HG03196 (cell line): ENCODE measurements around the gene FADS1.

Experiments used
- ATAC-seq: cut with Tn5 transposase; IDR thresholded peaks from one replicate; pipeline ENCODE4 v1.9.1; 2021; ENCODE audit not compliant: unreplicated experiment

Gene FADS1

DNA sequence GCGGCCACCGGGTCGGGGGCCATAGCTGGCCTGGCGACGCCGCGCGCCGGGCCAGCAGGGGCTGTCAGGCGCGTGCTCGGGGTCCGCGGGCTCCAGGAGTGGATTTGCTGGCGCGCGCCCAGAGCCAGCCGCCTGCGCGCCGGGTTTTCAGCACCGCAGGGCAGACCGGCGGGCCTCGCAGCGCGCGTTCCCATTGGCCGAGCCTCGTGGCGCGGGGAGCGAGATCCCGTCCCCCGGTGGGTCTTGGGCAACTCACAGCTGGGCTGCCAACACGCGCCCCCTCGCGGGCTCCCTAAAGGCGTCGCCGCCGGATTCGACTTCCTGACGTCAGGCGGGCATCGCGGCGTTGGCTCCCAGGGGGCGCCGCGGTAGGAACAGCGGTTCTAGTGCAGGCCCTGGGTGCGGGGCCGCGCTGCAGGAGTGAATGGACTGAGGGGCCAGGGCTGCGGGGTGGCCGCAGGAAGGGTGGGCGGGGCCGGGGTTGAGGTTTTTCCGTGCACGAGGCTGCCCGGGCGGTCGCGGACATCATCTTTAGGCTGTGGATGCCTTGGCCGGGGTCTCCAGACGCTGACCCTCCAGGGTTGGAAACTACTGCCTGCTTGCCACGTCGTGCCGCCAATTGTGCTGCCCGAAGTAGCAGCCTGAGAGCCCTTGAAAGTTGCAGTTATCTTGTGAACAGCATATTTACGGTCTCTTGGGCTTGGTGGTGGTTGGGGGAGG lies at the start of gene FADS1:
TSS of gene FADS1 (minus strand) at position 268 of the 720 bp plus-strand sequence. CDS start at position 194, 74 bp downstream.
- ATAC-seq = peak; percentile 48

DNA sequence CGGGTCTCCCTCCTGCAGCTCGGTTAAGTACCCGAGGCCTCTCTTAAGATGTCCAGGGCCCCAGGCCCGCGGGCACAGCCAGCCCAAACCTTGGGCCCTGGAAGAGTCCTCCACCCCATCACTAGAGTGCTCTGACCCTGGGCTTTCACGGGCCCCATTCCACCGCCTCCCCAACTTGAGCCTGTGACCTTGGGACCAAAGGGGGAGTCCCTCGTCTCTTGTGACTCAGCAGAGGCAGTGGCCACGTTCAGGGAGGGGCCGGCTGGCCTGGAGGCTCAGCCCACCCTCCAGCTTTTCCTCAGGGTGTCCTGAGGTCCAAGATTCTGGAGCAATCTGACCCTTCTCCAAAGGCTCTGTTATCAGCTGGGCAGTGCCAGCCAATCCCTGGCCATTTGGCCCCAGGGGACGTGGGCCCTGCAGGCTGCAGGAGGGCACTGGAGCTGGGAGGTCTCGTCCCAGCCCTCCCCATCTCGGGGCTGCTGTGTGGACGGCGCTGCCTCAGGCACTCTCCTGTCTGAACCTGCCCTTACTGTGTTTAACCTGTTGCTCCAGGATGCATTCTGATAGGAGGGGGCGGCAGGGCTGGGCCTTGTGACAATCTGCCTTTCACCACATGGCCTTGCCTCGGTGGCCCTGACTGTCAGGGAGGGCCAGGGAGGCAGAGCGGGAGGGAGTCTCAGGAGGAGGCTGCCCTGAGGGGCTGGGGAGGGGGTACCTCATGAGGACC lies 49.6 kb upstream of the FADS1 start:
- no peak for ATAC-seq

- ATAC-seq = no peak
Observed at GRCh38 chr11:61864814-61865775, 48.3 kb upstream of the FADS1 start.

- ATAC-seq = no peak
Observed at GRCh38 chr11:61863548-61864081, 46.8 kb upstream of the FADS1 start.

DNA sequence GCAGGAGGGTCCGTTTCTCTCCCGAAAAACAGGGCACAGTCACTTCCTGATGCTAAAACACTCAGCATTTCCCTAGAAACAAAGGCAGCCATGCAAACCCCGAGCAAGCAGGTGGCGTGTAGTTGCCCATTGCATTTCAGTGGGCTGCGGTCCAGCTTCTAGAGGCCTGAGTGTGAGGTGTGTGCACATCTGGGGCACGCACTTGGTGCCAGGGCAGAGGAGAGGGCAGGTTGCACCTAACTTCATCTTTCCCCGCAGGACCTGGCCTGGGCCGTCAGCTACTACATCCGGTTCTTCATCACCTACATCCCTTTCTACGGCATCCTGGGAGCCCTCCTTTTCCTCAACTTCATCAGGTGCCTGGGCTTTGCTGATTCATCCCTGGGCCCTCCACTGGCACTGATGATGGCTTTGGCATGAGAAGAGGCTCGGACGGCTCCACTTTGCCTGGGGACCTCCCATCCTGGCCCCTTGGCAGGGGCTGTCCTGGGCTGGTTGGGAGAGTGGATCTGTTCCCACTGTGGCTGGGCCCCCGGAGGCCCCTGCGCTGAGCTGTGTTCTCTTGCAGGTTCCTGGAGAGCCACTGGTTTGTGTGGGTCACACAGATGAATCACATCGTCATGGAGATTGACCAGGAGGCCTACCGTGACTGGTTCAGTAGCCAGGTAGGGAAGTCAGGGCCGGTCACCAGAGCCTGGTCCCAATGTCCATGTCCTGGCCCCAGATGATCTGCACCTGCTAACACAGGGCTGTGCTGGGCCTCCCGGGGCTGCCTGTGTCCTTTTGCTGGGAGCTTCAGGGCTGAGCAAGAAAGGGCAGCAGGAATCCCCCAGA lies 46.1 kb upstream of the FADS1 start:
- no peak for ATAC-seq

- no peak for ATAC-seq
Observed at GRCh38 chr11:61861634-61862033, 44.8 kb upstream of the FADS1 start.

DNA sequence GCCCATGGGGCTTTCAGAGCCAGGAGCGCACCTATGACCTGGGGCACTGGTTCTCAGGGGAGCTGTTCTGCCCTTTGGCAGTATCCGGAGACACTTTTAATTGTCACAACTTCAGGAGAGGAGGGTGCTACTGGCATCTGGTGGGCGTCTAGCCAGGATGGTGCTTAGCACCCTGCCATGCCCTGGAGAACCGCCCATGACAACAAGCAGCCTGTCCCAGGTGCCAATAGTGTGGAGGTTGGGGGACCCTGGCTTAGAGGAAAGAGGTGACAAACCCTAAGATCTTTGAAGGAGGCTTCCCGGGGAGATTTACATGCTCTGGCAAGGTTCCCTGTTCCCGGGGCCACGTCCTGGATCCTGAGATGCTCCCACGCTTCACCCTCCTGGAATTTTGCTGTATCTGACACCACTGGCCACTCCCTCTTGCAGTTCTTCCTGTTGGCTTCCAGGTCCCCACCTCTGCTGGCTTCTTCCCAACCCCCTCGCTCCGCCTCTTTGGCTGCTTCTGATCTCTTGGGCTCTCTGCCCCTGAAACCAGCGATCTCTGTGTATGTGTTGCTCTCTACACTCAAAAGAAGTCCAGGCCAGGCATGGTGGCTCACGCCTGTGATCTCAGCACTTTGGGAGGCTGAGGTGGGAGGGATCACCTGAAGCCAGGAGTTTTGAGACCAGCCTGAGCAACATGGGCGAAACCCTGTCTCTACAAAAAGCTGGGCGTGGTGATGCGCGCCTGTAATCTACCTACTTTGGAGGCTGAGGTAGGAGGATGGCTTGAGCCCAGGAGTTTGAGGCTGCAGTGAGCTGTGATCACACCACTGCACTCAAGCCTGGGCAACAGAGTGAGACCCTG lies 43.5 kb upstream of the FADS1 start:
- no peak for ATAC-seq

GRCh38 chr11:61855939-61856680 lies 39.3 kb upstream of the FADS1 start:
- no peak for ATAC-seq

DNA sequence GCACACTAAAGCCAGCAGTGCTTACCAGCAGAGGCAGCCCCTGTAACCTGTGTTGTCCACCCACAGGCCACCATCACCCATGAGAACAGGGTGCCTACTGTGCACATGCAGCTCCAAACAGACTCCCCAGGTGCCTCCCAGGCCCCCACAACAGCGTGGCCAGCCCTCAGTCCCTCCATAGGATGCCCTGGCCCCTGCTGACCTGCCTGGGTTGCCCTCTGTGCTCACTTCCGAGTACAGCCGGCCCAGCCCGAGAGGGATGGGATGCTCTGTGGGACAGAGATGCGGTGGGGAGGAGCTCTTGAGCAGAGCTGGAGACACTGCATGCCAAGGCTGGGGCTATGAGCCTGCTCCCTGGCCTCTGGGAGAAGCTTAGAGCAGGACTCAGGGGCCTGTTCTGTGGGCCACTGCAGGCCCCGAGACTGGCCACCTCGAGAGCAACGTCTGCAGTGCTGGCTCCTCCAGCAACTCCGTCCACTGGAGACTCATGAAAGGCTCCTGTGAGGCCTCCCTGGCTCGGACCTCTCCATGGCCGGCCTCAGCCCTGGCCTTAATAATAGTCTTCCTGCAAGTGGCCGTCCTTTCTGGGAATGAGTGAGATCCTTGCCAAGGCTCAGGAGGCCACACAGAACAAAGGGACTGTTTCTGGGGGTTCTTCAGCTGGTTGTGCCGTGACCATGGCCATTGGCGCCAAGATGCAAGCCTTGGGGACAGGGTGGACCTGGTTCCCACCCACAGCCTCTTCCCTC lies 38.3 kb upstream of the FADS1 start:
- no peak for ATAC-seq

DNA sequence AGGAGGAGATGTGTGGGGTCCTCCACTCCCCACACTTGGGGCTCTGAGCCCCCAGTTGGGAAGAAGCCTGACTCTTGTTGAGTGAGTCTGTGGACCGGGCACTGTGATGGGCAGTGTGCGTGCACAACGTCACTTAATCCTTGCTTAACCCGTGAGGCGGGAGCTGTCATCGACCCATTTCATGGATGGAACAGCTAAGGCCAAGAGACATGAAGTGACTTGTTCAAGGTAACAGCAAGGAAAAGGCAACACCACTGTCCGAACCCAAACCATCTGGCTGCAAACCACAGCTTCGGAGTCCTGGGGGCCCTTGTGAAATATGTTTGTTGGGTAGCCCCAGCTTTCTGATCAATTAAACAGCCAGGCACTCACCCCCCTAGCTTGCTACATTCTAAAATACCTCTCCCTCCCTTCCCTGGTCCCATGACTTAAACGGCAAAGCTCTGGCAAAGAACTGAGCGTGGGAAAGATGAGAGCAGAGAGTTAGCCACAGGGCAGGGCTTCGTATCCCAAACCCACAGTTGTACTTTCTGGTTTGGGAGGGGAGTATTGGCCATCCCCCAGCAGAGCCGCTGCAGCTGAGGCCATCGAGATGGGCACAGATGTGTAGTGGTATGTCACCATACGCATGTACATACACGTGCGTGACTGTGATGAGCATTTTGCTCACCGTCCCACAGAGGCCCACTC lies 37.5 kb upstream of the FADS1 start:
- no peak for ATAC-seq

- no peak for ATAC-seq
Observed at GRCh38 chr11:61853698-61854169, 36.9 kb upstream of the FADS1 start.

DNA sequence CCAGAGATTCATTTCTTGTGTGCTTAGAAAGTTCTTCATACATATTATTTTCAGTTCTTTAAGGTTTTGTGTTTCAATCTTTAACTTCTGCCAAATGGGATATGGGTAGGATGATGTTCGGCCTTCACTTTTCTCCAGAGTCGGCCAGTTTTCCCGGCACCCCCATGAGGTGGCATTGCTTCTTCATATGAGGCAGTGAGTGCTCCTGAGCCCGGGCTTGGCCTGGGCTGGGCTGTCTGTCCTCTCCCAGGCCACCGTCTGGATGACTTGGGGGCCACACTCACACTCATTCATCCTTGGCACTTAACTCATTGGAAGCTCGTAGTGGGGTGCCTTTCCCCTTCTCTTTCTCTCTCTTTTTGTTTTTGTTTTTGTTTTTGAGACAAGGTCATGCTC lies 35.1 kb upstream of the FADS1 start:
- ATAC-seq = no peak

GRCh38 chr11:61851113-61851899 lies 34.5 kb upstream of the FADS1 start:
- ATAC-seq = no peak

DNA sequence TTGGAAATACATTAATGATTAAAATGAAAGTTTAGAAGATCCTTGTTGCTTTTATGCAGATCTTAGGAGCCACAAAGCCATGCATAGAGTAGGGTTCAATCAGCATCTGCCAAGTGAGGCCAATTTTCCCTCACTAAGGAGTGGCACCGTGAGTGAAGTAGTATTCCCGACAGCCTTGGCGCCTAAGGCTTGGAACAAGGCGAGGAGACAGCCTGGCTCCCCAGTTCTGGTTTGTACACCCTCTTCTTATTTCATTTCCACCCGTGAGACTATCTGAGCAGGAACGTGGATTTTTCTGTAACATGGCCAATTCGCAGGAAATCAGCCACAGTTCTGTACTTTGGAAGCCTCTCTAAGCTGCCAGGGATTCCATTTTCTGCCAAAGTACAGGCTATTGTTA lies 33.9 kb upstream of the FADS1 start:
- ATAC-seq = no peak

DNA sequence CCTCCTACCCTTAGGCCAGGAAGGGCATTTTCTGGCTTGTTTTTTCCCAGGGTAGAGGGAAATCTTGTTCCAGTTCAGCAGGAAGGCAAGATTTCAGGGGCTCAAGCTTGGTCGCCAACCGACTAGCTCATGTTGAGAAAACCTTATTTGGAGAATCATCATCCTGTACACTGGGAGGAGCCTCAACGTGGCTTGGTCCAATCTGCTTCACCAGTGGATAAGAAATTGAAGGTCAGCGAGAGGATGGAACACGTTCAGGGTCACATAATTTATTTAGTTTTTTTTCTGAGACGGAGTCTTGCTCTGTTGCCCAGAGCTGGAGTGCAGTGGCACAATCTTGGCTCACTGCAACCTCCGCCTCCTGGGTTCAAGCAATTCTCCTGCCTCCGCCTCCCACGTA lies 31.8 kb upstream of the FADS1 start:
- ATAC-seq = no peak

GRCh38 chr11:61847914-61848581 lies 31.2 kb upstream of the FADS1 start:
- ATAC-seq = no peak
